AG04449 (cell line): Measurements from ENCODE around the gene GRID2IP.

Source experiments
- CTCF ChIA-PET: fragments of 350-600 bp; formaldehyde crosslinking; extraction: SDS; loops from one replicate; lab custom pipeline; 2021; ENCODE audit warnings: antibody characterized with exemption; lab: Yijun Ruan, JAX
- POLR2A ChIA-PET: fragments of 400-600, 350-600 bp; formaldehyde crosslinking; extraction: SDS; loops from one replicate; lab custom pipeline; 2020; ENCODE audit warnings: antibody characterized with exemption, inconsistent platforms; lab: Yijun Ruan, JAX
- DNase-seq: peaks from one replicate; pipeline ENCODE4 v3.0.0-alpha.2; 2010; ENCODE audit warnings: low read depth, low spot score
- H3K4me3 ChIP-seq: 2 replicates; pipeline ENCODE4 v1.5.1; 2011; ENCODE audit warnings: low read depth, mild to moderate bottlenecking, control low read depth, low read length
- TF ChIP-seq, protein P1 (sequence below): IDR thresholded peaks from one replicate; pipeline ENCODE4 v1.5.1; 2011; ENCODE audit warnings: mild to moderate bottlenecking, moderate library complexity, low read length, control low read depth, inconsistent platforms; ENCODE audit not compliant: insufficient read depth; ENCODE audit errors: missing control alignments

GRID2IP gene

DNA sequence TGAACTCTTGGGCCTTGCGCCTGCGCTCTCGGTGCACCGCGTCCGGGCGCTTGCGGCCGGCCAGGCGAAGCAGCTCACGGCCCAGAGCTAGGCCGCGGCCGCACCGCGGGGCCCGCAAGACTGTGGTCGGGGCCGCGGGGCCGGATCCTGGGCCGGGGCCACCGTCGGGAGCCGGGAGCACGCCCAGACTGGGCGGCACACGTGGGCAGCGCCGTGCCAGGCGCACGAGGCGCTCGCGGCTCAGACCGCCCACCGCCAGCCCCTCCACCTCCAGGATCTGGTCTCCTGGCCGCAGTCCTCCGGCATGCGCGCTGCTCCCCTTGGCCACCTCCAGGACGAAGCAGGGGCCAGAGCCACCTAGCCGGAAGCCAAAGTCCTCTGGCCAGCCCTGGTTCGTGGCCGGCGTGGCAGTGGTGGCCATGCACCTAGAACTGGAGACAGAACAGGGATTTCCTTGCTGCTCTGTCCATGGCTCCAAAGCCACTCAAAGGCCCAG, at the start of gene GRID2IP:
Gene GRID2IP (minus strand): TSS at position 446 of the 496 bp plus-strand sequence. CDS start 25 bp downstream, at position 421.
- CTCF ChIA-PET = no interaction called here
- DNase-seq = no peak

DNA sequence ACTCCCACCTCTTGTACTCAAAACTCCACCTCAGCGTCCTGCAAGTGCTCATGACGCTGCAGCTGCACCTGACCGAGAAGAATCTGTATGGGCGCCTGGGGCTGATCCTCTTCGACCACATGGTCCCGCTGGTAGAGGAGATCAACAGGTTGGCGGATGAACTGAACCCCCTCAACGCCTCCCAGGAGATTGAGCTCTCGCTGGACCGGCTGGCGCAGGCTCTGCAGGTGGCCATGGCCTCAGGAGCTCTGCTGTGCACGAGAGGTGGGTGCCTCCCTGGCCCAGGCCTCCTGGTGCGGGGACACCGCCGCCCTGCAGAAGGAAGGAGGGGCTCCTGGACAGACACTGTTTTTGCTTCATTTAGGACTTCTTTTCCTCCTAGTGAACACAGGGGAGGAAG, 48.8 kb upstream of the GRID2IP start:
- TF ChIP-seq, protein P1, sequence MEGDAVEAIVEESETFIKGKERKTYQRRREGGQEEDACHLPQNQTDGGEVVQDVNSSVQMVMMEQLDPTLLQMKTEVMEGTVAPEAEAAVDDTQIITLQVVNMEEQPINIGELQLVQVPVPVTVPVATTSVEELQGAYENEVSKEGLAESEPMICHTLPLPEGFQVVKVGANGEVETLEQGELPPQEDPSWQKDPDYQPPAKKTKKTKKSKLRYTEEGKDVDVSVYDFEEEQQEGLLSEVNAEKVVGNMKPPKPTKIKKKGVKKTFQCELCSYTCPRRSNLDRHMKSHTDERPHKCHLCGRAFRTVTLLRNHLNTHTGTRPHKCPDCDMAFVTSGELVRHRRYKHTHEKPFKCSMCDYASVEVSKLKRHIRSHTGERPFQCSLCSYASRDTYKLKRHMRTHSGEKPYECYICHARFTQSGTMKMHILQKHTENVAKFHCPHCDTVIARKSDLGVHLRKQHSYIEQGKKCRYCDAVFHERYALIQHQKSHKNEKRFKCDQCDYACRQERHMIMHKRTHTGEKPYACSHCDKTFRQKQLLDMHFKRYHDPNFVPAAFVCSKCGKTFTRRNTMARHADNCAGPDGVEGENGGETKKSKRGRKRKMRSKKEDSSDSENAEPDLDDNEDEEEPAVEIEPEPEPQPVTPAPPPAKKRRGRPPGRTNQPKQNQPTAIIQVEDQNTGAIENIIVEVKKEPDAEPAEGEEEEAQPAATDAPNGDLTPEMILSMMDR = no peak
- CTCF ChIA-PET = interaction anchor here (0.7 to 1.4 kb wide), 4 partner anchors 15 to 38 kb away, joined by 3 to 4 read pairs (median 4); partner anchors contain the start of gene ZDHHC4
- POLR2A ChIA-PET = interaction anchor here (0.6 to 0.7 kb wide), 2 partner anchors 10 to 27 kb away, joined by 3 read pairs; partner anchors contain the start of gene INTS15
- H3K4me3 ChIP-seq = no peak overlapping the region
- no peak for DNase-seq

More for the DNA sequence above, at the start of gene GRID2IP:
- no peak within 1 kb of the TSS for H3K4me3 ChIP-seq
- TF ChIP-seq, protein P1 = no peak
- POLR2A ChIA-PET = no interaction called here

DNA sequence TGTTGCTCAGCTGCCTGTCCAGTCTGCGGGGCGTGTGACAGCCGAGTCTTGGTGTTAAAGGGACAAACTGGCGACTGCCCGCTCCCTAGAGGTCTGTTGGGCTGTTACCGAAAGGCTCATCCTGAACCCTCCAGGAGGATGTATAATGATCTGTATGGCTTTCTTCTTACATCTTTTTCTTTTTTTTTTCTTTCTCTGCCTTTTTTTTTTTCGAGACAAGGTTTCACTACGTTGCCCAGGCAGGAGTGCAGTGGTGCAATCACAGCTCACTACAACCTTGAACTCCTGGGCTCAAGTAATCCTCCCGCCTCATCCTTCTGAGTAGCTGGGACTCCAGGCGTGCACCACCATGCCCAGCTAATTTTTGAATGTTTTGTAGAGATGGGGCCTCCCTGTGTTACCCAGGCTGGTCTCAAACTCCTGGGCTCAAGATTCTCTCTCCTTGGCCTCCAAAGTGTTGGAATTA, 39.4 kb upstream of the GRID2IP start:
- ChIA-PET CTCF (interaction anchor here (0.6 to 4.8 kb wide), 10 partner anchors 10 to 81 kb away, joined by 3 to 63 read pairs (median 4); partner anchors contain the start of gene ZDHHC4), POLR2A (interaction anchor here (2.0 kb wide), 1 partner anchor 14 kb away, joined by 21 read pairs; the partner anchor contains the start of gene ZDHHC4)
- H3K4me3 ChIP-seq = peak overlapping the region; percentile 93
- TF ChIP-seq, protein P1 = no peak
- DNase-seq = no peak

DNA sequence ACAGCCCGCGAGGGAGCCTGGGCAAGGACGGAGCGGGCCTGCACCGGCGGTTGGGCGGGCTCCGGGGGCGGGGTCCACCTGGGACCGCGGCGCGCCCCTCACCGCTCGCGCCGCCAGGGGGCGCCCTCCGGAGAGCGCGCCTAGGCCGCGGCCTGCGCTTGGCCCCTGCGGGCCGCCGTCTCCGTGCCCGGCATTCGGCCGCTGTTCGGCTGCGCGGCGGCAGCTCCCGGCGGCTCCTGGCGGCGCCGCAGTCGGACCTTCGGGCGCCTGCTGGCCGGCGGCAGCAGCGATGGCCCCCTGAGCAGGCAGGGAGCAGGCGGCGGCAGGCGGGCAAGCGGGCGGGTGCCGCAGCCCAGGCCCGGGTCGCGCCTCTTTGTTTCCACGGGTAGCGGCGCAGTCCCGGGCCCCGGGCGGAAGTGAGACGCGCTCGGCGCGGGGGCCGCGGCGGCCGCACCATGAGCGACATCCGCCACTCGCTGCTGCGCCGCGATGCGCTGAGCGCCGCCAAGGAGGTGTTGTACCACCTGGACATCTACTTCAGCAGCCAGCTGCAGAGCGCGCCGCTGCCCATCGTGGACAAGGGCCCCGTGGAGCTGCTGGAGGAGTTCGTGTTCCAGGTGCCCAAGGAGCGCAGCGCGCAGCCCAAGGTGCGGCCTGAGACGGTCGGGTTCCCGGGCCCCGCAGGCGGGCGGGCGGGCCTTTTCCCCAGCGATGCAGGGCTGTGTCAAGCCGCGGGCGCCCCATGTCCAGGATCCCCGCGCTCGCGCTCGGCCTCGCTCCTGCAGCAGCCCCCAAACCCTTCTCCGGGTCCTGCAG, 38.8 kb upstream of the GRID2IP start, which contains the start of gene INTS15:
Gene INTS15 (plus strand): TSS at position 193 of the 816 bp plus-strand sequence. CDS start 263 bp downstream, at position 456.
- CTCF ChIA-PET = interaction anchor here (0.6 to 4.8 kb wide), 13 partner anchors 9 to 268 kb away, joined by 3 to 63 read pairs (median 4); partner anchors contain the start of gene ZDHHC4
- POLR2A ChIA-PET = interaction anchor here (0.6 to 2.0 kb wide), 4 partner anchors 10 to 22 kb away, joined by 3 to 21 read pairs (median 4); partner anchors contain the start of gene ZDHHC4
- H3K4me3 ChIP-seq = peak within 1 kb of the TSS; percentile 93
- TF ChIP-seq, protein P1 = peak; percentile 53
- no peak for DNase-seq

DNA sequence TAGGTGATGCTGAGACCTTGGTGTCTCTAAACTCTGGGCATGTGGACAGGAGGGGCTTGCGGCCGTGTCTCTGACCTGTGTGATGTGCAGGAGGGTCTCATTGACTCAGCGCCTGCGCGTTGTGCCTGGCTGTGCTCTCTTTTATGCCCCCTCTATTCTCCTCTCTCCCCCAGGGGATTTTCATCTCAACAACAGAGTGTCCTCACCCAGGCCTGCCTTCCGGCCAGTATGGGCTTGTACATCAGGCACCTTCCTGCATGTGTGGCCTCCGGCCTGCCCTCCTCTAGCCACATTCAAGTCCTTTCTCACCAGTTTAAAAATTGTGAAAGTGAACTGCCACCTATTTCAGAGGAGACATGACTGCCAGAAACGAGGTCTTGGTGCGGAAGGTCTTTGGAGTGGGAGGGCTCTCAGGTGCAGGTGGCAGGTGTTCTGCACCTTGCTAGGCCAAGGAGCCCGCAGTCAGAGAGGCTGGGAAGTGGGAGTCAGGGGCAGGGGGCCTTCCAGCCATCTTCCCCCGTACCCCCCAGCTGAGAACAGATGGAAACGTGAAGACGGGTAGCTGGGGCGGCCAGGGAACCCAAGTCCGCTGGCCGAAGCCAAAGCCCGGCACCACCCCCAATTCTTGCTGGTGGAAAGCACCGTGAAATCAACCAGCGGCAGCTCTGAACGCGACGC, 38.0 kb upstream of the GRID2IP start:
- POLR2A ChIA-PET = interaction anchor here (0.6 to 2.0 kb wide), 4 partner anchors 11 to 23 kb away, joined by 3 to 21 read pairs (median 4); partner anchors contain the start of gene ZDHHC4
- no peak for DNase-seq
- H3K4me3 ChIP-seq = peak overlapping the region; percentile 93
- CTCF ChIA-PET = interaction anchor here (0.6 to 4.8 kb wide), 8 partner anchors 8 to 269 kb away, joined by 3 to 63 read pairs (median 6); partner anchors contain the start of gene ZDHHC4
- TF ChIP-seq, protein P1 = no peak
